DND-41 (cell line): ENCODE results near the gene RAPGEF5.

Experiments
- ATAC-seq: fragments of 200-7000 bp; cut with Tn5 transposase; 3 replicates; pipeline ENCODE4 v1.9.1; 2021; ENCODE audit warnings: low read depth; ENCODE audit not compliant: insufficient read depth
- DNase-seq: peaks from one replicate; pipeline ENCODE4 v3.0.0-alpha.2; 2020
- H2AFZ ChIP-seq: 2 replicates; pipeline ENCODE4 v1.6.0; 2012; ENCODE audit warnings: low read depth, low read length
- H3K27ac ChIP-seq: 2 replicates; pipeline ENCODE4 v1.5.1; 2012; ENCODE audit warnings: low read length, inconsistent platforms
- H3K27me3 ChIP-seq: fragments of 200-600 bp; sonication (generic); 2 replicates; pipeline ENCODE4 v1.6.0; 2012; ENCODE audit warnings: low read length, mild to moderate bottlenecking, inconsistent platforms; ENCODE audit not compliant: insufficient read depth, poor library complexity
- H3K36me3 ChIP-seq: 2 replicates; pipeline ENCODE4 v1.5.1; 2012; ENCODE audit warnings: low read length, inconsistent platforms; ENCODE audit not compliant: insufficient read depth
- H3K4me1 ChIP-seq: 2 replicates; pipeline ENCODE4 v1.5.1; 2012; ENCODE audit warnings: mild to moderate bottlenecking, low read length; ENCODE audit not compliant: insufficient read depth
- H3K4me2 ChIP-seq: 2 replicates; pipeline ENCODE4 v1.6.0; 2012; ENCODE audit warnings: mild to moderate bottlenecking, moderate library complexity, low read length, inconsistent platforms; ENCODE audit not compliant: insufficient read depth
- H3K4me3 ChIP-seq, 2 experiments: fragments of 200-600 bp in 1 of 2; shearing (Covaris generic) in 1 of 2; 2 replicates each; pipeline ENCODE4 v1.5.1; 2012 to 2016; ENCODE audit warnings: inconsistent platforms in 2 of 2, low read length in 2 of 2, mild to moderate bottlenecking in 2 of 2, low read depth in 1 of 2, moderate library complexity in 1 of 2
- H3K79me2 ChIP-seq: 2 replicates; pipeline ENCODE4 v1.6.0; 2012; ENCODE audit warnings: low read length, inconsistent platforms; ENCODE audit not compliant: insufficient read depth
- H3K9ac ChIP-seq: 2 replicates; pipeline ENCODE4 v1.6.0; 2012; ENCODE audit warnings: low read depth, mild to moderate bottlenecking, inconsistent platforms, low read length, moderate library complexity
- H3K9me3 ChIP-seq: 2 replicates; pipeline ENCODE4 v1.5.1; 2012; ENCODE audit warnings: low read length, moderate library complexity, mild to moderate bottlenecking, inconsistent platforms; ENCODE audit not compliant: insufficient read depth, severe bottlenecking
- H4K20me1 ChIP-seq: 2 replicates; pipeline ENCODE4 v1.6.0; 2012; ENCODE audit warnings: low read length; ENCODE audit not compliant: insufficient read depth
- EZH2 ChIP-seq: IDR thresholded peaks from 3 replicates; pipeline ENCODE4 v1.6.1; 2012; ENCODE audit warnings: borderline replicate concordance, low read depth, mild to moderate bottlenecking, moderate library complexity, low read length, inconsistent platforms; ENCODE audit not compliant: severe bottlenecking
- TF ChIP-seq, protein P1 (sequence below): IDR thresholded peaks from 2 replicates; pipeline ENCODE4 v1.5.1; 2012; ENCODE audit warnings: borderline replicate concordance, low read length, moderate library complexity, mild to moderate bottlenecking; ENCODE audit not compliant: poor library complexity, severe bottlenecking; ENCODE audit errors: extremely low read depth

RAPGEF5 gene

DNA sequence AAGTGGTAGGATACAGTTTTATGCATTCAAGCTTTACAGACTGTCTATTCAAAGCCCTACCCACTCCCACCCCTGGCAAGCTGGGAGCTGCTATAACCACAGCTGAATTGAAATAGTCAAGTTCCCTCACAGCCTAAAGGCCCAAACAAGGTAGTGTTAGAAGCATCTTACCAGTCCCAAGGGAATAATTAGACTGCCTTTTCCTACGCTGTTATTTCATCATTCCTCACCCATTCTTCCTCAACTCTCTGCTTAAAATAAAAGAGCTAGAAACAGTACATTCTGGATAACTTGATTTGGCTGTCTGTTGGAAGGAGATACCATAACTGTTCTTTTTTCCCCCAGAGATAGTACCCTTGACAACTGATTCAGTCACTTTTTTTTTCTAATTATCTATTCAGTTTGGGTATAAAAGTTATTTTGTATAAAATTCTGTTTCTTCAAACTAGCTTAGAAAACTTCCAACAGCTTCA is 54.0 kb downstream of the RAPGEF5 start:
- Histone ChIP-seq H2AFZ (no peak overlapping the region), H3K79me2 (peaks cover 4% of the 10 kb centered on the region; the same call in 1 of the 2 replicates), H3K27ac (peak overlapping the region; percentile 68), H3K9me3 (no peaks in the 10 kb centered on the region), H3K4me2 (no peak overlapping the region), H3K9ac (no peak overlapping the region), H3K4me3 (no peak overlapping the region), H3K27me3 (no peaks in the 10 kb centered on the region), H4K20me1 (no peaks in the 10 kb centered on the region), H3K4me1 (peaks cover 27% of the 10 kb centered on the region), H3K36me3 (peaks cover 78% of the 10 kb centered on the region)
- ATAC-seq (peak; percentile 88), DNase-seq (peak; percentile 43)
- TF ChIP-seq, protein P1, sequence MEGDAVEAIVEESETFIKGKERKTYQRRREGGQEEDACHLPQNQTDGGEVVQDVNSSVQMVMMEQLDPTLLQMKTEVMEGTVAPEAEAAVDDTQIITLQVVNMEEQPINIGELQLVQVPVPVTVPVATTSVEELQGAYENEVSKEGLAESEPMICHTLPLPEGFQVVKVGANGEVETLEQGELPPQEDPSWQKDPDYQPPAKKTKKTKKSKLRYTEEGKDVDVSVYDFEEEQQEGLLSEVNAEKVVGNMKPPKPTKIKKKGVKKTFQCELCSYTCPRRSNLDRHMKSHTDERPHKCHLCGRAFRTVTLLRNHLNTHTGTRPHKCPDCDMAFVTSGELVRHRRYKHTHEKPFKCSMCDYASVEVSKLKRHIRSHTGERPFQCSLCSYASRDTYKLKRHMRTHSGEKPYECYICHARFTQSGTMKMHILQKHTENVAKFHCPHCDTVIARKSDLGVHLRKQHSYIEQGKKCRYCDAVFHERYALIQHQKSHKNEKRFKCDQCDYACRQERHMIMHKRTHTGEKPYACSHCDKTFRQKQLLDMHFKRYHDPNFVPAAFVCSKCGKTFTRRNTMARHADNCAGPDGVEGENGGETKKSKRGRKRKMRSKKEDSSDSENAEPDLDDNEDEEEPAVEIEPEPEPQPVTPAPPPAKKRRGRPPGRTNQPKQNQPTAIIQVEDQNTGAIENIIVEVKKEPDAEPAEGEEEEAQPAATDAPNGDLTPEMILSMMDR: no peak
- TF ChIP-seq EZH2: no peak

DNA sequence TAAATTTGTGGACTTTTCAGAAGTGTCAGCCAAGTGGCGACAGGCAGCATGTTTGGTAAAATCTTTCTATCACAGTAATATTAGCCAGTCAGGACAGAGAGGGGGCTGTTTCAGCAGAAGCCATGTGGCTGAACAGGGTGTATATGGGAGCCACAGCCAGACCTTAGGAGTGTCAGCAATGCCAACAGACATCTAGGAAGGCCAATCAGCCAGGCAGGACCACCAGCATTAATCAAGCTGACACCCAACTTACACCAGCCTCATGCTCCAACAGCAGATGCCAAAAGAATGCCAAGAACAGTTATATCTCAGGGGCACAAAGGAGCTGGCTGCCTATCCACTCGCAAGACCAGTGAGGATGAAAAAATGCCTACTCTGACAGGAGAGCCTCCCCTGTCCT is 54.8 kb downstream of the RAPGEF5 start:
- Histone ChIP-seq H2AFZ (no peak overlapping the region), H3K4me3 (no peak overlapping the region), H3K4me2 (no peak overlapping the region), H3K27ac (peak overlapping the region; percentile 68), H3K9ac (no peak overlapping the region), H3K9me3 (no peaks in the 10 kb centered on the region), H3K27me3 (no peaks in the 10 kb centered on the region), H3K36me3 (peaks cover 76% of the 10 kb centered on the region), H3K4me1 (peaks cover 33% of the 10 kb centered on the region), H3K79me2 (peaks cover 4% of the 10 kb centered on the region; the same call in 1 of the 2 replicates), H4K20me1 (no peaks in the 10 kb centered on the region)
- ATAC-seq (no peak), DNase-seq (no peak)
- TF ChIP-seq, protein P1: no peak
- TF ChIP-seq EZH2: no peak

DNA sequence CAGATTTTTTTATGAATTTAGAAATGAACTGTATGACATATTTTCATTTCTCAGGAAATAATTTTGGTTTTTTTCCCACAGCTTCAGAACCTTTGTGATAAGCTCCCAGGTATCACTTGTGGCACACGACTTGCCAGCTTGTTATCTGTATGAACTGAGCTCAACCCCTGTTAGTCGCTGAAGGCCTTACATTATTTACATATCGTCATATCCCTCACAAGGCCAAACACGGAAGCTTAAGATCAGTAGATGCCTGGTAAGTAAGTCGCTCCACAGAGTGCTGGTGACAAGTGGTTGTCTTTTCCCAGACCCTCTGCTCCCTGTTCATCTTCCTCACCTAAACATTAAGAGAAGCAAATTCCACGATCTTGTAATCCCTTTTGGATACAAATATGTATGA is 55.2 kb downstream of the RAPGEF5 start:
- Histone ChIP-seq H3K4me1 (peaks cover 37% of the 10 kb centered on the region), H3K9ac (no peak overlapping the region)

More for the DNA sequence above, 55.2 kb downstream of the RAPGEF5 start:
- Histone ChIP-seq H3K4me3 (no peak overlapping the region), H3K36me3 (peaks cover 76% of the 10 kb centered on the region), H4K20me1 (no peaks in the 10 kb centered on the region), H3K4me2 (no peak overlapping the region), H3K27me3 (no peaks in the 10 kb centered on the region), H3K27ac (peak overlapping the region; percentile 68), H3K79me2 (peaks cover 4% of the 10 kb centered on the region; the same call in 1 of the 2 replicates), H2AFZ (no peak overlapping the region), H3K9me3 (no peaks in the 10 kb centered on the region)
- DNase-seq (no peak), ATAC-seq (no peak)
- no peak for TF ChIP-seq EZH2
- TF ChIP-seq, protein P1: no peak
